HepG2 (cell line): ENCODE data around the gene NRSN2. TPM values are rescaled to one million over a fixed set of nuclear protein-coding genes. Genes with fewer than 3 reads are reported as not detected.

Source experiments
- AFF4 ChIP-seq: sonication (generic); formaldehyde crosslinking; IDR thresholded peaks from 2 replicates; pipeline ENCODE4 v1.4.0; 2020; ENCODE audit warnings: missing genetic modification reagents
- EZH2 ChIP-seq: conservative IDR thresholded peaks from 2 replicates; pipeline ENCODE4 v1.6.1; 2012; ENCODE audit warnings: mild to moderate bottlenecking, low read depth, low read length, moderate library complexity
- GPN1 ChIP-seq: sonication (generic); formaldehyde crosslinking; IDR thresholded peaks from 2 replicates; pipeline ENCODE4 v1.5.1; 2020; ENCODE audit warnings: missing genetic modification reagents, borderline replicate concordance
- HMGXB4 ChIP-seq, 2 experiments: sonication (generic) in 1 of 2; formaldehyde crosslinking in 1 of 2; IDR thresholded peaks; 2 replicates each; pipeline versions ENCODE4 v1.4.0 to v1.6.1; 2018 to 2020; ENCODE audit warnings: missing genetic modification reagents in 2 of 2, borderline replicate concordance in 1 of 2, low read depth in 1 of 2, mild to moderate bottlenecking in 1 of 2, missing biosample characterization in 1 of 2
- JUND ChIP-seq: sonication (generic); formaldehyde crosslinking; IDR thresholded peaks from 2 replicates; pipeline ENCODE4 v1.8.0; 2022; ENCODE audit warnings: mild to moderate bottlenecking, missing genetic modification reagents
- NR2C2 ChIP-seq: sonication (generic); formaldehyde crosslinking; IDR thresholded peaks from 2 replicates; pipeline ENCODE4 v1.4.0; 2020; ENCODE audit warnings: missing genetic modification reagents, mild to moderate bottlenecking, moderate library complexity, borderline replicate concordance
- PLSCR1 ChIP-seq: sonication (generic); formaldehyde crosslinking; IDR thresholded peaks from 2 replicates; pipeline ENCODE4 v1.5.0; 2020; ENCODE audit warnings: missing genetic modification reagents, mild to moderate bottlenecking, borderline replicate concordance
- SALL2 ChIP-seq: sonication (generic); formaldehyde crosslinking; IDR thresholded peaks from 2 replicates; pipeline ENCODE4 v1.8.1; 2023; ENCODE audit warnings: mild to moderate bottlenecking, missing genetic modification reagents, inconsistent platforms
- SNAPC2 ChIP-seq: sonication (generic); formaldehyde crosslinking; IDR thresholded peaks from 2 replicates; pipeline ENCODE4 v1.8.1; 2022; ENCODE audit warnings: mild to moderate bottlenecking, missing genetic modification reagents
- SP5 ChIP-seq: IDR thresholded peaks from 2 replicates; pipeline ENCODE4 v1.6.1; 2016; ENCODE audit warnings: low read depth, borderline replicate concordance
- ZBTB3 ChIP-seq: sonication (generic); formaldehyde crosslinking; IDR thresholded peaks from 2 replicates; pipeline ENCODE4 v1.4.0; 2020; ENCODE audit warnings: low read depth, mild to moderate bottlenecking, moderate library complexity, missing genetic modification reagents, borderline replicate concordance
- ZBTB4 ChIP-seq: sonication (generic); formaldehyde crosslinking; IDR thresholded peaks from 2 replicates; pipeline ENCODE4 v1.4.0; 2020; ENCODE audit warnings: missing genetic modification reagents, mild to moderate bottlenecking, borderline replicate concordance
- ZBTB42 ChIP-seq: sonication (generic); formaldehyde crosslinking; IDR thresholded peaks from 2 replicates; pipeline ENCODE4 v1.5.0; 2020; ENCODE audit warnings: mild to moderate bottlenecking, missing genetic modification reagents
- ZKSCAN8 ChIP-seq: IDR thresholded peaks from 2 replicates; pipeline ENCODE4 v1.6.1; 2016; ENCODE audit warnings: borderline replicate concordance, missing genetic modification reagents, missing compliant biosample characterization
- ZNF232 ChIP-seq: sonication (generic); formaldehyde crosslinking; IDR thresholded peaks from 2 replicates; pipeline ENCODE4 v1.4.0; 2020; ENCODE audit warnings: missing genetic modification reagents, borderline replicate concordance
- ZNF816 ChIP-seq: sonication (generic); formaldehyde crosslinking; IDR thresholded peaks from 2 replicates; pipeline ENCODE4 v1.8.0; 2022; ENCODE audit warnings: missing genetic modification reagents, mild to moderate bottlenecking, borderline replicate concordance
- polyA plus RNA-seq, 8 experiments: library from polyadenylated mRNA; depleted of rRNA in 3 of 8; stranded (reverse) in 7 of 8; unstranded in 1 of 8; fragments of >200 nt; fragmentation: Illumina TruSeq in 4 of 8; extraction: Trizol in 4 of 8; gene quantifications; 2 replicates each; pipeline versions ENCODE4 v1.2.1 to v1.2.3, GENCODE V29; 2011 to 2016; ENCODE audit warnings: low read depth in 4 of 8, missing spikeins in 1 of 8, mixed read lengths in 1 of 8; ENCODE audit not compliant: insufficient read depth in 1 of 8
- total RNA-seq, 5 experiments: library from RNA; depleted of rRNA; stranded (reverse); fragments of >200 nt; fragmentation: Illumina TruSeq; extraction: Trizol; gene quantifications; 2 replicates each; pipeline ENCODE4 v1.2.3, GENCODE V29; 2016; ENCODE audit warnings: low read depth in 1 of 5

Gene NRSN2
- total and polyA plus RNA-seq, 2 of the 13 experiments (the other 11 are each of a cell fraction or from before 2014, with no cell fraction given) = 32.3 to 49.4 TPM

GRCh38 chr20:330233-331149, 16.4 kb upstream of the NRSN2 start (continued):
- TF ChIP-seq ZNF816 (CRISPR knock-in tag) (no peak), HMGXB4 (CRISPR knock-in tag; IDR thresholded peaks at IDR 0.05; ENCODE audit: borderline replicate concordance in 1 of 2, low read depth in 1 of 2) (peak; percentile 22 to 78; a peak in 1 of 4 replicates), ZNF232 (CRISPR knock-in tag) (0 out of 2 replicates have a peak, but pooled peaks have one; percentile 31), SP5 (no peak), ZBTB3 (CRISPR knock-in tag) (no peak), JUND (CRISPR knock-in tag) (no peak), NR2C2 (peak; percentile 46), ZBTB42 (CRISPR knock-in tag) (no peak), ZKSCAN8 (no peak), SNAPC2 (CRISPR knock-in tag) (peak; percentile 84; the same call in 1 of the 2 replicates), GPN1 (CRISPR knock-in tag) (no peak), PLSCR1 (CRISPR knock-in tag) (no peak), AFF4 (CRISPR knock-in tag) (no peak), ZBTB4 (CRISPR knock-in tag) (no peak), EZH2 (no peak), SALL2 (peak; percentile 51)
